Lower leg skin (tissue), 4 donors: ENCODE measurements around the gene PFKFB2. TPM values are rescaled to one million over a fixed set of nuclear protein-coding genes. Genes with fewer than 3 reads are reported as not detected.

Experiments used
- DNase-seq, 2 donors: peaks; one replicate each; pipeline ENCODE4 v3.0.0-alpha.2; 2019; ENCODE audit warnings: low spot score in 2 of 2
- H3K4me3 ChIP-seq: fragments of 200-600 bp; sonication (generic); 2 replicates; pipeline ENCODE4 v1.5.1; 2017; ENCODE audit warnings: mild to moderate bottlenecking, low read depth; ENCODE audit not compliant: poor library complexity, severe bottlenecking
- CTCF ChIP-seq, 3 donors: fragments of 450-650 bp; IDR thresholded peaks; one replicate each; pipeline ENCODE4 v1.5.1; 2016; ENCODE audit warnings: antibody characterized with exemption in 3 of 3, mild to moderate bottlenecking in 3 of 3, moderate library complexity in 2 of 3
- POLR2A ChIP-seq, 2 donors: fragments of 450-650 bp; IDR thresholded peaks; one replicate each; pipeline ENCODE4 v1.6.1; 2016 to 2017; ENCODE audit warnings: antibody characterized with exemption in 2 of 2, mild to moderate bottlenecking in 1 of 2, moderate library complexity in 1 of 2
- WGBS, 2 donors: methylation state at CpG; one replicate each; pipeline ENCODE4 v1.1.5; 2018; 5-methylcytosine and 5-hydroxymethylcytosine counted together
- intact Hi-C: fragments of 100-400 bp; cut with DNase I; formaldehyde crosslinking; loops from one replicate; pipeline ENCODE4 v1.15.0; 2023; ENCODE audit warnings: low total_unique reads
- total RNA-seq, 4 donors: library from RNA; depleted of rRNA; stranded (reverse); fragments of >200 nt; gene quantifications; one replicate each; pipeline ENCODE4 v1.1.0, GENCODE V29; 2016

The PFKFB2 gene
- total RNA-seq, 4 donors from 2014 or later, result 12.6 to 22.6 (median 16.8) TPM

GRCh38 chr1:207054491-207054890, 1.4 kb downstream of the PFKFB2 start:
- no peak for DNase-seq
- intact Hi-C loops, result no loop called here
- 30 to 36% methylated on average over 2 of the region's 2 CpGs for WGBS, 2 donors
- H3K4me3 ChIP-seq, result no peak overlapping the region
- TF ChIP-seq POLR2A (IDR thresholded peaks at IDR 0.05), result no peak
- TF ChIP-seq CTCF (IDR thresholded peaks at IDR 0.05), result no peak

GRCh38 chr1:207055386-207056001, 2.4 kb downstream of the PFKFB2 start:
- intact Hi-C loops, result no loop called here

GRCh38 chr1:207056673-207057072, 3.6 kb downstream of the PFKFB2 start:
- intact Hi-C loops, result no loop called here
- TF ChIP-seq CTCF (IDR thresholded peaks at IDR 0.05) (no peak), POLR2A (IDR thresholded peaks at IDR 0.05) (no peak)
- no peak for DNase-seq
- 90 to 91% methylated on average over 6 of the region's 6 CpGs for WGBS, 2 donors
- H3K4me3 ChIP-seq, result no peak overlapping the region

More at GRCh38 chr1:207055386-207056001, 2.4 kb downstream of the PFKFB2 start:
- no peak for DNase-seq
- 76 to 81% methylated on average over 3 of the region's 3 CpGs for WGBS, 2 donors
- TF ChIP-seq CTCF (IDR thresholded peaks at IDR 0.05) (no peak), POLR2A (IDR thresholded peaks at IDR 0.05) (no peak)
- H3K4me3 ChIP-seq, result no peak overlapping the region

- 85 to 93% methylated on average over 4 of the region's 4 CpGs for WGBS, 2 donors
- TF ChIP-seq CTCF (IDR thresholded peaks at IDR 0.05) (no peak), POLR2A (IDR thresholded peaks at IDR 0.05) (no peak)
- intact Hi-C loops, result no loop called here
- H3K4me3 ChIP-seq, result no peak overlapping the region
- DNase-seq, result no peak
These were observed 5.2 kb downstream of the PFKFB2 start for GRCh38 chr1:207058252-207058651.

GRCh38 chr1:207058878-207059867, 6.1 kb downstream of the PFKFB2 start:
- H3K4me3 ChIP-seq, result no peak overlapping the region
- intact Hi-C loops, result no loop called here
- no peak for DNase-seq
- TF ChIP-seq POLR2A (IDR thresholded peaks at IDR 0.05), result no peak
- TF ChIP-seq CTCF (IDR thresholded peaks at IDR 0.05), result no peak
- WGBS, 2 donors, result 80 to 84% methylated on average over 6 of the region's 6 CpGs
